GM19452 (cell line): ENCODE results near the gene LARP1B.
"Not testable (repeated sequence)": the region's sequence is repeated elsewhere in the genome, so short reads cannot be mapped to it uniquely, and the experiment has no call there.

ENCODE experiments used
- ATAC-seq: cut with Tn5 transposase; IDR thresholded peaks from one replicate; pipeline ENCODE4 v1.9.1; 2021; ENCODE audit not compliant: unreplicated experiment

The LARP1B gene

GRCh38 chr4:128134925-128135324 is 73.8 kb downstream of the LARP1B start:
- ATAC-seq: no peak

- ATAC-seq: no peak
Measured at GRCh38 chr4:128135391-128135790, 74.3 kb downstream of the LARP1B start.

- ATAC-seq: no peak
Measured at GRCh38 chr4:128141866-128142265, 80.8 kb downstream of the LARP1B start.

GRCh38 chr4:128145727-128146126 is 84.6 kb downstream of the LARP1B start:
- ATAC-seq: no peak

GRCh38 chr4:128153800-128154199 is 92.7 kb downstream of the LARP1B start:
- no peak for ATAC-seq

- no peak for ATAC-seq
Measured at GRCh38 chr4:128155231-128155855, 94.2 kb downstream of the LARP1B start.

GRCh38 chr4:128155874-128156456 is 94.9 kb downstream of the LARP1B start:
- no peak for ATAC-seq

- ATAC-seq: not testable (repeated sequence)
Measured at GRCh38 chr4:128156472-128156871, 95.4 kb downstream of the LARP1B start.

- no peak for ATAC-seq
Measured at GRCh38 chr4:128158894-128159293, 97.8 kb downstream of the LARP1B start.

- ATAC-seq: no peak
Measured at GRCh38 chr4:128159967-128160366, 98.9 kb downstream of the LARP1B start.

GRCh38 chr4:128161138-128161537 is 100.0 kb downstream of the LARP1B start:
- no peak for ATAC-seq

GRCh38 chr4:128162434-128162833 is 101.3 kb downstream of the LARP1B start:
- ATAC-seq: no peak

GRCh38 chr4:128163177-128164117 is 102.3 kb downstream of the LARP1B start:
- no peak for ATAC-seq

- no peak for ATAC-seq
Measured at GRCh38 chr4:128166982-128167381, 105.9 kb downstream of the LARP1B start.

- no peak for ATAC-seq
Measured at GRCh38 chr4:128168701-128169100, 107.6 kb downstream of the LARP1B start.

GRCh38 chr4:128169245-128169644 is 108.1 kb downstream of the LARP1B start:
- no peak for ATAC-seq

- no peak for ATAC-seq
Measured at GRCh38 chr4:128176643-128177042, 115.5 kb downstream of the LARP1B start.

GRCh38 chr4:128177498-128177897 is 116.4 kb downstream of the LARP1B start:
- ATAC-seq: no peak

GRCh38 chr4:128186623-128187022 is 125.5 kb downstream of the LARP1B start:
- ATAC-seq: no peak

- ATAC-seq: peak; percentile 99
Measured at GRCh38 chr4:128191115-128191781, 130.1 kb downstream of the LARP1B start.
